ENCODE results near the gene METRNL. TPM values are rescaled to one million over a fixed set of nuclear protein-coding genes. Genes with fewer than 3 reads are reported as not detected.
"Not testable (repeated sequence)": the region's sequence is repeated elsewhere in the genome, so short reads cannot be mapped to it uniquely, and the experiment has no call there.

The METRNL gene
- total and polyA plus RNA-seq, 5 donors: 57.3 to 77.1 (median 67.9) TPM

DNA sequence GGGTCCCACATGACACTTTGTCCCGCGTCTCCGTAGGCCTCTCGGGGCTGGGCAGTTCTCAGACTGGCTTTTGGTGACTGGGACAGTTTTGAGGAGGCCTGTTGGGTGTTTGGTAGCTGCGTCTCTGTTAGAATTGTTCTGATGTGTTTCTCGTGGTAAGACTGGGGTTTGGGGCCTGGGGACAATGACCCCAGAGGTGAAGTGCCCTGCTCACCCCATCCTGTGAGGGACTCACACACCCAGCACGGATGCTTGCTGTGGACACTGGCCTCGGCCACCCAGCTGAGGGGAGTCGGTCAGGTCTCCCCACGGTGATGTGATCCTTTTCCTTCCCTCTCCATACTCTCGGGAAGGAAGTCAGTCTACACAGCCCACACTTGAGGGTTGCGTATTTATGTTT lies 50.3 kb downstream of the METRNL start:
- DNase-seq (peak in 1 of 3 donors; percentile 21), ATAC-seq (no peak)
- WGBS: 93% methylated on average over 12 of the region's 12 CpGs
- Histone ChIP-seq H3K27ac (ENCODE audit: low read length) (no peak overlapping the region), H3K4me3 (ENCODE audit: low read length) (no peak overlapping the region), H3K4me1 (ENCODE audit: control insufficient read depth, insufficient read depth, low read length) (no peaks in the 10 kb centered on the region), H3K9me3 (ENCODE audit: control insufficient read depth, low read length) (no peaks in the 10 kb centered on the region), H3K27me3 (ENCODE audit: control insufficient read depth, insufficient read depth) (no peaks in the 10 kb centered on the region)
- intact Hi-C loops (cut with DNase I): no loop called here

DNA sequence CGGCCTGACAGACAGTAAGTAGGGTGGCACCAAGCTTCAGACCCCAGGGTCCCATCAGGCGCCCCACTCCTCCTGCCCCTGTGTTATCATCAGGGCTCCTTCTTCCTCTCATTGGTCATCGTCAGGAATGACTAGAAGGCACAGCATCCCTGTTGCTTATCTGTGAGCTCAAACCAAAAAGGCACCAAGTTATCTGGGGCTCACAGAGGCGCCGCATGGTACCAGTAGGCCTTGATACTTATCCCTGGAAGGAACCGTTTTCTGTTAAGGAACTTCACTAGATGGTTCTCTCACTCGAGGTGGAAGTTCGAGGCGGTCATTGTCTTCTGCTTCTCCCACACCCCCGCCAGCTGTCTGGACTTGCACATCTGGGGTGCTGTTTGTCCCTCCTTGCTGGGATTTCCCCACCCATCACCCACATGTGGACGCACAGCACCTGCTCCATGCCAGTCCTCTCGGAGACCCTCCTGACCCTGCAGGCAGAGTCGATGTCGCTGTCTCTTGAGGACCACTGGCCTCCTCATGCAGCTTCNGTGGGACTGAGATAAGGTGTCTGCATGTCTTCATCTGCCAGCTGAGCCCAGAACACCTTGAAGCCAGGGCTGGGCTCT lies 52.1 kb downstream of the METRNL start:
- Histone ChIP-seq H3K9me3 (ENCODE audit: control insufficient read depth, low read length) (no peaks in the 10 kb centered on the region), H3K27ac (ENCODE audit: low read length) (no peak overlapping the region), H3K27me3 (ENCODE audit: control insufficient read depth, insufficient read depth) (no peaks in the 10 kb centered on the region), H3K4me1 (ENCODE audit: control insufficient read depth, insufficient read depth, low read length) (no peaks in the 10 kb centered on the region), H3K4me3 (ENCODE audit: low read length) (no peak overlapping the region)
- DNase-seq: peak in 1 of 3 donors; percentile 18
- ATAC-seq: no peak
- 88% methylated on average over 14 of the region's 14 CpGs for WGBS
- intact Hi-C loops (cut with DNase I): no loop called here

DNA sequence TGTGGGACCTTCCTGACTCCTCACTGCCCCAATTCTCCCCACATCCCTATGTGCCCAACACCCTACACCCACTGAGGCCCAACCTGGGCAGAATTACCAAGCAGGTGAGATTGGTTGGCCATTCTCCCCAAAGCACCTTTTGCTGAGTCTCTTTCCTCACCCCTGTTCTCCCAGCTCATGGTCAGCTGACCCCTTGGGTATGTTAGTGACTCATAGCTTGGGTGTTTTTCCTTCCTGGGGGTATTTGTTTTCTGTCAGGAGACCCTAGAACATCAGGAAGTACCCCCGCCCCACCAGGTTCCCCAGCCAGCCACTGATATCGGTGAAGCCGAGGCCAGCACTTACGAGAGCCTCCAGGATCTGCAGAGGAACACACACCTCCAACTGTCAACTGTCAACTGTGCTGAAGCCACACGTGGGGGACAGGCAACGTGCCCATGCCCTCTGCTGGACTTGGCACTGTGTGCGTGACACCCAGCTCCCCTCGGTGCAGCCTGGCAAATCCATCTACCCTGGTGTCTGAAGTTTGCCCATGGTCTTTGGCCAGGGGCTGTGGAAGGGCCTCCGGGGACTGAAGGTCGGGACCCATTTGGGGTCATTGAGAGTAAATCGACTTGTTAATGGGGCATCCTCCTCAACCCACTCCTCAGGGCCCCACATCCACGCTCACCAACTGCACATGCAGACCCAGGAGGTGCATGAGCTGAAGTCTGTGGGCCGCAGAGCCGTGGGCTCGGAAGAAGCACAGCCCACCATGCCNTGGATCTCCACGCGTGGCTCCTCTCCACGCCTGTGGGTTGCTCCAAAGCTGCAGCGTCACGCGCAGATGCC lies 53.1 kb downstream of the METRNL start:
- Histone ChIP-seq H3K27ac (ENCODE audit: low read length) (no peak overlapping the region), H3K4me3 (ENCODE audit: low read length) (no peak overlapping the region), H3K27me3 (ENCODE audit: control insufficient read depth, insufficient read depth) (no peaks in the 10 kb centered on the region), H3K9me3 (ENCODE audit: control insufficient read depth, low read length) (no peaks in the 10 kb centered on the region), H3K4me1 (ENCODE audit: control insufficient read depth, insufficient read depth, low read length) (no peaks in the 10 kb centered on the region)
- WGBS: 81% methylated on average over 21 of the region's 21 CpGs
- intact Hi-C loops (cut with DNase I): no loop called here
- DNase-seq (peak in 2 of 3 donors; percentile 80 to 82), ATAC-seq (peak; percentile 78 to 83)

DNA sequence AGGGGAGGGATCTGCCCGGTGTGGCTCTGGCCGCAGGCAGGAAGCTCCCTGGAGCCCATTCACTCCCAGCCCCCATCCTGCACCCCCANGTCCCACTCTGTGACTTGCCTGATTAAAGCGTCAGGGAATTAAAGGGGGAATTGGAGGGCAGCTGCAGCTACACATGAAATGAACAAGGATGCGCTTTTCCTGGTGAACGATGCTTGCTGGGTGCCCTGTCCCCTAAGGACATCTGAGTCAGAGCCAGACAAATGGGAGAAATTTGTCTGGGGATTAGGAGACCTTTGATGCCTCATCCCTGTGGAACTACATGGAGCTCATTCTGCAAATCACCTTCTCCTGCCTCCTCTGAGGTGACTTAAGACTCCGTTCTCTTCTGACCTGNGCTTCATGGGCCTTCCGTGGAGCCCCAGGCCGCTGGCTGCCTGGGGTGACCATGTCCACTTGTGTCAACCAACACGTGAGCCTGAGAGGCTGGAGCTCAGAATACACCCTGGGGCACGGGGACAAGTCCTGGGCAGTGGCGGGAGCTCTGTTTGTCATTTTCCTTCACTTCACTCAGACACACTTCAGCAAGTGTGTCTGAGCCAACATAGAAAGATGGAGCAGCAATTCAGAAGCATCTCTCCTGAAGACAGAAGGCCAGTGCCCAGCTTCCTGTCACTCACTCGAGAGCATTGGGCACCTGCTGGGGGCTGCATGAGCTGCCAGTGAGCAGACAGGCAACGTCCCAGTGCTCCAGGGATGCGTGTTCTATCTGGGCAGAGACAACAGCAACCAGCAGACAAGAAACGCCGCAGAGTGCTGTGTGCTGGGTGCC lies 54.1 kb downstream of the METRNL start:
- intact Hi-C loops (cut with DNase I): no loop called here
- WGBS: 60% methylated on average over 16 of the region's 16 CpGs
- ATAC-seq: peak; percentile 33 to 37

DNA sequence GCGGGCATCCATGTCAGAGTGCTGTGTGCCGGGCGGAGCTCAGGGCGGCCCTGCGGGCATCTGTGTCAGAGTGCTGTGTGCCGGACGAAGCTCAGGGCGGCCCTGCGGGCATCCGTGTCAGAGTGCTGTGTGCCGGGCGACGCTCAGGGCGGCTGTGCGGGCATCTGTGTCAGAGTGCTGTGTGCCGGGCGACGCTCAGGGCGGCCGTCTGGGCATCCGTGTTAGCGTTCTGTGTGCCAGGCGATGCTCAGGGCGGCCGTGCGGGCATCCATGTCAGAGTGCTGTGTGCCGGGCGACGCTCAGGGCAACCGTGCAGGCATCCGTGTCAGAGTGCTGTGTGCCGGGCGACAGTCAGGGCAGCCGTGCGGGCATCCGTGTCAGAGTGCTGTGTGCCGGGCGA lies 55.0 kb downstream of the METRNL start:
- H3K9me3 ChIP-seq (ENCODE audit: control insufficient read depth, low read length); H3K27ac ChIP-seq (ENCODE audit: low read length); intact Hi-C loops (cut with DNase I); ATAC-seq; H3K27me3 ChIP-seq (ENCODE audit: control insufficient read depth, insufficient read depth); H3K4me1 ChIP-seq (ENCODE audit: control insufficient read depth, insufficient read depth, low read length); H3K4me3 ChIP-seq (ENCODE audit: low read length); DNase-seq: not testable (repeated sequence)
- WGBS: 91% methylated on average over 38 of the region's 38 CpGs

More for the DNA sequence above, 54.1 kb downstream of the METRNL start:
- Histone ChIP-seq H3K4me1 (ENCODE audit: control insufficient read depth, insufficient read depth, low read length) (no peaks in the 10 kb centered on the region), H3K9me3 (ENCODE audit: control insufficient read depth, low read length) (no peaks in the 10 kb centered on the region), H3K27me3 (ENCODE audit: control insufficient read depth, insufficient read depth) (no peaks in the 10 kb centered on the region), H3K4me3 (ENCODE audit: low read length) (no peak overlapping the region), H3K27ac (ENCODE audit: low read length) (no peak overlapping the region)
- DNase-seq: peak in 2 of 3 donors; percentile 56 to 60

DNA sequence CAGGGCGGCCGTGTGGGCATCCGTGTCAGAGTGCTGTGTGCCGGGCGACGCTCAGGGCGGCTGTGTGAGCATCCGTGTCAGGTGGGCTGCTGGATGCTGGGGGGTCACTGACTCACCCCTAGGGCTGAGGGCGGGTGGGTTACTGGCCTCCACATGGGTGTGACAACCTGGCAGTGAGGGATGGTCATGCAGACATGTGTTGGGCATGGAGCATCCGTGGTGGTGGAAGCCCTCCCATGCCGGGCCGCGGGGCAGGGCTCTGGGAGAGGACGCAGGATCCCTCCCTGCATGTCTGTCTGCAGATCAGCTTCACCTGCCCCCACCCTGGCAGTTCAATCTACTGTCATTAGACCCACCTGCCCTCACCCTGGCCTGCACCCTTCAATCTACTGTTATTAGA lies 56.3 kb downstream of the METRNL start:
- WGBS: 92% methylated on average over 14 of the region's 14 CpGs
- no peak for ATAC-seq
- intact Hi-C loops (cut with DNase I): no loop called here
- no peaks in the 10 kb centered on the region for H3K9me3 ChIP-seq (ENCODE audit: control insufficient read depth, low read length)
- no peak overlapping the region for H3K4me3 ChIP-seq (ENCODE audit: low read length)
- no peaks in the 10 kb centered on the region for H3K27me3 ChIP-seq (ENCODE audit: control insufficient read depth, insufficient read depth)
- H3K27ac ChIP-seq (ENCODE audit: low read length): no peak overlapping the region
- no peaks in the 10 kb centered on the region for H3K4me1 ChIP-seq (ENCODE audit: control insufficient read depth, insufficient read depth, low read length)
- peak in 1 of 3 donors; percentile 25 for DNase-seq

DNA sequence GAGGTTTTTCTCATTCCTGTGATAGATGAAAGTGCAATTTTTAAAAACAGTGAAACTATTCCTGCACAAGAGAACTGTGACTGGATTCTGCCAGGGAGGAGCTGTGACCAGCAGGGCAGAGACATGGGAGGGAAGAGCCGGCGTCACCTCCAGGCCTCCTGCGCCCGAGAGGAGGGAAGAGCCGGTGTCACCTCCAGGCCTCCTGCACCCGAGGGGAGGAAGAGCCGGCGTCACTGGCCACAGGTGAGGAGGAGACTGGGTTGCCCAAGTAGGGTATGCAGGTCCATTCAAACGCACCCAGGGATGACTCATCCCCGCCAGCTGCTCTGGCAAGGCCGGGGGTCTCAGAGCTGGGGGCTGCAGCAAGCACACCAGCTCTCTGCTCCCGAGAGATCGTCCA lies 56.7 kb downstream of the METRNL start:
- WGBS: 87% methylated on average over 13 of the region's 13 CpGs
- no peaks in the 10 kb centered on the region for H3K9me3 ChIP-seq (ENCODE audit: control insufficient read depth, low read length)
- H3K4me3 ChIP-seq (ENCODE audit: low read length): no peak overlapping the region
- intact Hi-C loops (cut with DNase I): no loop called here
- no peak overlapping the region for H3K27ac ChIP-seq (ENCODE audit: low read length)
- DNase-seq (no peak), ATAC-seq (no peak)
- H3K4me1 ChIP-seq (ENCODE audit: control insufficient read depth, insufficient read depth, low read length): no peaks in the 10 kb centered on the region
- no peaks in the 10 kb centered on the region for H3K27me3 ChIP-seq (ENCODE audit: control insufficient read depth, insufficient read depth)

DNA sequence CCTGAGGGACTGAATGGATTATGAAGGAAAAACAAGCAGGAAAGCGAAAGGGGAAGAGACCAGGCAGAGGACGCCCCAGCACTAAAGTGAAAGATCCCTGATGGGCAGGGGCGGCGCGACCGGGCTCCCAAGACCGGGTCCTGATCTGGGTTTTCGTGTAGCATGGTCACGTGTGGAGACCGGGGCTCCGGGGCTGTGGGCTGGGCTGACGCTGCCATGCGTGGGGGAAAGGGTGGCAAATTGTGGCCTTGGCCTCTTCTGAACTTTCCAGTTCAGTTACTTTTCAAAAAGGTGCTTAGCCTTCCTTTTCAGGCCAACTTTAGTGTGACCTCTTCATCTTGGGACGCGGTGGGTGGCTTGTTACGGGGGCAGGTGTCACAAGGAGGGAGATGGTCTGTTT lies 57.5 kb downstream of the METRNL start:
- peak in 1 of 3 donors; percentile 23 for DNase-seq
- Histone ChIP-seq H3K27me3 (ENCODE audit: control insufficient read depth, insufficient read depth) (no peaks in the 10 kb centered on the region), H3K4me3 (ENCODE audit: low read length) (no peak overlapping the region), H3K4me1 (ENCODE audit: control insufficient read depth, insufficient read depth, low read length) (no peaks in the 10 kb centered on the region), H3K27ac (ENCODE audit: low read length) (no peak overlapping the region), H3K9me3 (ENCODE audit: control insufficient read depth, low read length) (no peaks in the 10 kb centered on the region)
- WGBS: 91% methylated on average over 16 of the region's 16 CpGs
- intact Hi-C loops (cut with DNase I): no loop called here
- no peak for ATAC-seq

DNA sequence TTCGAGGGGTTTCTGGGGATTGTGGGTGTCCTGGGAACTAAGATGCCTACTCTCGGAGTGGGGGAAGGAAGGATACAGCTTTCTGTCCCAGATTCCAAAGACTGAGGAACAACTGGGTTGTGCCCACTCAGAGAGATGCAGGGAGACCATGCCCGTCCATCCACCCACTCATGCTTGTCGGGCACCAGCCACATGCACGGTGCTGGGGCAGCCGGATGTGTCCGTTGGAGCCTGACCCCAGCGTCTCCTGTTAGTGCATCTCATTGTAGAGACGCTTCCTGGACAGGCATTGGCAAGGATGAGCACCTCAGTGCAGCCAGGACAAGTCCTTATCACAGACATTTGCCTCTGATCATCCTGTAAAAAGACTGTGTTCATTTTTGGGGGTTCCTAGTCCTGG lies 58.1 kb downstream of the METRNL start:
- ATAC-seq (no peak), DNase-seq (no peak)
- Histone ChIP-seq H3K4me3 (ENCODE audit: low read length) (no peak overlapping the region), H3K4me1 (ENCODE audit: control insufficient read depth, insufficient read depth, low read length) (no peaks in the 10 kb centered on the region), H3K27ac (ENCODE audit: low read length) (no peak overlapping the region), H3K27me3 (ENCODE audit: control insufficient read depth, insufficient read depth) (no peaks in the 10 kb centered on the region), H3K9me3 (ENCODE audit: control insufficient read depth, low read length) (no peaks in the 10 kb centered on the region)
- WGBS: 75% methylated on average over 9 of the region's 9 CpGs
- intact Hi-C loops (cut with DNase I): no loop called here

DNA sequence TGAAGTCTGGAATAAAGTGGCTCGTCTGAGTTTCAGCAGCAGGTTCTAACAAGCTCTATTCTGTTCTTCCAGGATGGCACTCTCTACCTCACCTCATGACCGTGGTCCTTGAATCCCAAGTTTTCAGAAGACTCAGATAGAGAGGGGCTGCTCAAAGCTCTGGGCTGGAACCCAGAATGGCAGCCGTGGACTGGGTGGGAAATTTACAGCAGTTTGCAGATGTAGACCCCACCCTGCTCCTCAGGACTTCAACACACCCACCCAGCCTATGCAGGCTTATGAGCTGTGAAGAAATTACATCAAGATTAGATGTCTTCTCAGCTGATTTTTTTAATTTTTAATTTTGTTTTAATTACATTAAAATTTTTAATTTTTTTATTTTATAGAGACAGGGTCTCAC lies 59.4 kb downstream of the METRNL start:
- H3K4me3 ChIP-seq (ENCODE audit: low read length): no peak overlapping the region
- 87% methylated on average over 3 of the region's 3 CpGs for WGBS
- no peaks in the 10 kb centered on the region for H3K4me1 ChIP-seq (ENCODE audit: control insufficient read depth, insufficient read depth, low read length)
- no peak for ATAC-seq
- intact Hi-C loops (cut with DNase I): no loop called here
- H3K27ac ChIP-seq (ENCODE audit: low read length): no peak overlapping the region
- H3K9me3 ChIP-seq (ENCODE audit: control insufficient read depth, low read length): no peaks in the 10 kb centered on the region
- no peak for DNase-seq
- H3K27me3 ChIP-seq (ENCODE audit: control insufficient read depth, insufficient read depth): no peaks in the 10 kb centered on the region

All from right cardiac atrium (tissue), 5 donors.